NCI-H345 (cell line): Measurements from ENCODE around the gene POLR2I.
A peak's percentile ranks its signal among the peaks of the same experiment; 100 is the strongest.
"Not testable (repeated sequence)": the region's sequence is repeated elsewhere in the genome, so short reads cannot be mapped to it uniquely, and the experiment has no call there.

Experiments used
- DNase-seq: peaks from one replicate; lab custom pipeline; 2025; lab: John Stamatoyannopoulos, UW

Gene POLR2I

GRCh38 chr19:36134867-36135266 lies 20.2 kb upstream of the POLR2I start:
- DNase-seq = not testable (repeated sequence)

- not testable (repeated sequence) for DNase-seq
Measured at GRCh38 chr19:36131221-36131620, 16.5 kb upstream of the POLR2I start.

GRCh38 chr19:36128392-36128736 lies 13.7 kb upstream of the POLR2I start:
- no peak for DNase-seq

- DNase-seq = no peak
Measured at GRCh38 chr19:36125557-36125956, 10.9 kb upstream of the POLR2I start.

- no peak for DNase-seq
Measured at GRCh38 chr19:36121486-36122124, 6.9 kb upstream of the POLR2I start.

GRCh38 chr19:36120984-36121358 lies 6.3 kb upstream of the POLR2I start:
- DNase-seq = no peak

- DNase-seq = peak; percentile 99
Measured at GRCh38 chr19:36120092-36120983, 5.7 kb upstream of the POLR2I start.

- DNase-seq = no peak
Measured at GRCh38 chr19:36116344-36116637, 1.6 kb upstream of the POLR2I start.

GRCh38 chr19:36115453-36116343 lies 1.0 kb upstream of the POLR2I start, which contains the start of gene TBCB:
TBCB (plus strand) TSS chr19:36115468; CDS start chr19:36115561, 93 bp downstream.
- DNase-seq = no peak

GRCh38 chr19:36113894-36114720 lies 568 bp downstream of the POLR2I start:
- peak; percentile 74 for DNase-seq

GRCh38 chr19:36113425-36113824 lies 1.2 kb downstream of the POLR2I start:
- no peak for DNase-seq

GRCh38 chr19:36112678-36113077 lies 2.0 kb downstream of the POLR2I start:
- no peak for DNase-seq

GRCh38 chr19:36111200-36111539 lies 3.5 kb downstream of the POLR2I start:
- no peak for DNase-seq

GRCh38 chr19:36110487-36111199 lies 4.0 kb downstream of the POLR2I start, which contains the start of gene OVOL3:
OVOL3 (plus strand) TSS chr19:36111143; CDS start chr19:36111203, 60 bp downstream.
- DNase-seq = no peak

- DNase-seq = no peak
Measured at GRCh38 chr19:36108684-36109083, 6.0 kb downstream of the POLR2I start.

GRCh38 chr19:36106991-36107390 lies 7.7 kb downstream of the POLR2I start:
- DNase-seq = no peak

- no peak for DNase-seq
Measured at GRCh38 chr19:36106441-36106840, 8.2 kb downstream of the POLR2I start.

- no peak for DNase-seq
Measured at GRCh38 chr19:36103842-36104552, 10.7 kb downstream of the POLR2I start.

GRCh38 chr19:36103040-36103626 lies 11.5 kb downstream of the POLR2I start:
- no peak for DNase-seq
